Glomerular visceral epithelial cell (primary cell): ENCODE results near the gene GIGYF2.
"Not testable (repeated sequence)": the region's sequence is repeated elsewhere in the genome, so short reads cannot be mapped to it uniquely, and the experiment has no call there.

Experiments
- DNase-seq: peaks from one replicate; pipeline ENCODE4 v3.0.0-alpha.2; 2016; ENCODE audit errors: extremely low spot score

Gene GIGYF2

DNA sequence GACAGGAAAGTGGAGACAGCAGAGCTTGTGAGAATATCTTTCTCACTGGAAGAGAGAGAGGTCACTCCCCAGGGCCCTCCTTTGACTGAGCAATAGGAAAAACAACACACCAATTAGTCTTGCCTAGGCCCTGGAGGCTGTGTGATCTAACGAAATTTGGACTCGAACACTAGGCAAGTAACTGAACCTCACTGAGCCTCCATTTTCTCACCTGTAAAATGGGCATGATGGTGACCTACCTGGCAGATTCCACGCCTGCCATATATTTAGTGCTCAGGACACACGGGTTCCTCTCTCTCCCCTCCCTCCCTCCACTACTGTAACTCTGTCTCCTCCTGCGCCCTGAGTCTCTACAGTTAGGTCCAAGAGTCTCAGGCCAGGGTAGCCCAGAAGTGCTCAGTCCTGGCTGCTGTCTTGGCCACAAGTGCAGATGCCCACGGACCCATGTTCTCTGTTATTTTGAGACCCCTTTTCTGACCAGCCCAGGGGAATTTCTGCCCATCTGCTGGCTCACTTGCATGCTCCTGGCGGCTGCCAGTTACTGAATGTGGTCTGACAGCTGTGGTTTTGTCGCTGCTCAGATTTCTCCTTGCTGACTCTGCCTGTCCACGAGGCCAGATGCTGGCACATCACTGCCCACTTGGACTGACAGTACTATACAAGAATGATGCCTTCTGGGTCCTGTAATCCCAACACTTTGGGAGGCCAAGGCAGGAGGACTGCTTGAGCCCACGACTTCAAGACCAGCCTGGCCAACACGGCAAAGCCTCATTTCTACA, 9.6 kb upstream of the GIGYF2 start:
- DNase-seq, result peak; percentile 37

DNA sequence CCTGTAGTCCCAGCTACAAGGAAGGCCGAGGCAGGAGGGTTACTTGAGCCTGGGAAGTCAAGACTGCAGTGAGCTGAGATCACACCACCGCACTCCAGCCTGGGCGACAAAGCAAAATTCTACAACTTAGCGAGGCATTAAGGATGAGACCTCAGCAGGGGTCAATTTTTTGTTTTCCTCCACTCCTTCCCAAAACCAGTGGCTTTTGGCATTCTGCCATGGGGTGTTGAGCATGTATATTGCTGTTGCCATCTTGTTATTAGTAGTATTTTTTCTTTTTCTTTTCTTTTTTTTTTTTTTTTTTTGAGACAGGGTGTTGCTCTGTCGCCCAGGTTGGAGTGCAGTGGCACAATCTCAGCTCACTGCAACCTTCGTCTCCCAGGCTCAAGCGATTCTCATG, 8.9 kb upstream of the GIGYF2 start:
- no peak for DNase-seq

DNA sequence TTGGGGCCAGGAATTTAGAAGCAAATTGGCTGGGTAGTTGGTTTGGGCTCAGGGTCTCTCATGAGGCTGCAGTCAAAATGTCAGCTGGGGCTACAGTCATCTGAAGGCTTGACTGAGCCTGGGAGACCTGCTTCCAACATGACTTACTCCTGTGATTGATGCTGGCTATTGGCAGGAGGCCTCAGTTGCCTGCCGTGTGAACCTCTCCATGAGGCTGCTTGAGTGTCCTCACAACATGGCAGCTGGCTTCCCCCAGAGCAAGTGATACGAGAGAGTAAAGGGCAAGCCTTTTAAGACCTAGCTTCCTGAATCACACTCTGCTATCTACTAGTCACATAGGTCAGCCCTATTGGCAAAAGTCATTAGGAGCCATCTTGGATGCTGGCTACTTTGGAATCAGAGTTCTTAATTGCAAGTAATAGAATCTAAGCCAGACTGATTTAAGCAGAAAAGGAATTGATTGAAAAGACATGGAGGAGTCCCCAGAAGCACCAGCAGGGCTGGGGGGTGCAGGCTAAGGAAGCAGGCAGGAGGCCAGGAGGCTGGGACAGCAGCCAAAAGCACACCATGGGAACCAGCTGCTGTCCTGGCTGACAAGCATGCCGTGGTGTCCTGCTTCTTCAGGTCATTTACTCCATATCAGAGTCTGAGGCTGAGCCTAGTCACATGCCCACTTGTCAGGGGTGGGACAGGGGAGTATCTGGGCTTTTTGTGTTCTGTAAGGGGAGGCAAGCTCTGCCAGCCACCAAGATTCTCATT, 7.8 kb upstream of the GIGYF2 start:
- DNase-seq, result peak; percentile 61

DNA sequence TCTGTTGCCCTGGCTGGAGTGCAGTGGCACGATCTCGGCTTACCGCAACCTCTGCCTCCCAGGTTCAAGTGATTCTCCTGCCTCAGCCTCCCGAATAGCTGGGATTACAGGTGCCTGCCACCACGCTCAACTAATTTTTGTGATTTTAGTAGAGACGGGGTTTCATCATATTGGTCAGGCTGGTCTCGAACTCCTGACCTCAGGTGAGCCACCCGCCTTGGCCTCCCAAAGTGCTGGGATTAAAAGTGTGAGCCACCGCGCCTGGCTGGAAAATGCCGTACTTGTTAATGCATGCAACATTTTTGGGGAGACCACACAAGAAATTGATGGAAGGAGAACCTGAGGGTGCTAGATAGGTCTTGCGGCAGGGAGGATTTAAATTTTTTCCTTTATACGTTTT, 6.0 kb upstream of the GIGYF2 start:
- DNase-seq, result not testable (repeated sequence)

DNA sequence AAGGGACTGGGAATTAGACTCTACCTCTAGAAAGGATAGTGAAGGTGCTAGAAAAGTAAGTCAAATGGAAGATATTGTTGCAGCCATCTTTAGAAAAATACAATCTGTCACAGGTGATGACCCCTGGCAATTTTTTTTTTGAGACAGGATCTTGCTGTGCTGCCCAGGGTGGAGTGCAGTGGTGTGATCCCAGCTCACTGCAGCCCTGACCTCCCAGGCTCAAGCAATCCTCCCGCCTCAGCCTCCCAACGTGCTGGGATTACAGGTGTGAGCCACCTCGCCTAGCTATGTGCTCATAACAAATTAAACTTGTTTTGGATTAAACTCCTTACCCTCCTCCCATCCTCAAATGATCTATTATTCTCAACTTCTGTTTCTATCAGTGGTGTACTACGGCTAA, 3.8 kb upstream of the GIGYF2 start:
- no peak for DNase-seq

DNA sequence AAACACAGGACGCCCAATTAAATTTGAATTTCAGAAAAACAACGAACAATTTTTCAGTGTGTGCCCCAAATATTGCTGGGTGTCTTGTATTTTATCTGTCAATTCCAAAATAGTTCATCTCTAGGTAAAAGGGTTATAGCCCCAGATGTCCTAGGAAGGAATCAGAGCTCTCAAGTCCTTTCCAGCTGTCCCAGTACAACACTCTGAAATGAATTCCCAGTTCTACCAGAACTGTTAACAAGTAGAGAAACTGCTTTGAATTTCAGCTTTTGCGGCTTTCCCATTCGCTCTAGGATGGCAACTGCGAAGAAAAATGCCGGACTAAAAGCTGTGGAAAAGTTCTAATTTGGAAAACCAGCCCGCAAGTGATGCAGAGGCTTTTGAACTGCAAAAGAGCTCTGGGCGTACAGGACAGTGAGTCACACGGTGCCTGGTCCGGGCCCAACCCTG, 497 bp upstream of the GIGYF2 start:
- no peak for DNase-seq

DNA sequence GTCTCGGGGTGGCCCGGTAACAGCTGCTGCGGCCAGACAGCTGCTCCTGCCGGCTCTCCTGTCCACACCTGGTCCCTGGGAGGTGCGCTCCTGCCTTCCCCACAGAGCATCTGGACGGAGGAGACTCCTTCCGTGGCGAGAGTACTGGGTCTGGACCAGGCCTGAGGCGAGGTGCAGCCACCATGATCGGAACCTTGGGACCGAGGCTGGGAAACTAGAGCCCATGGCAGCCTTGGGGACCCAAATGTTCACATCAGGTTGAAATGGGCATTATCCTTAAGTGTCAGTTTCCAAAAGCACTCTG, 628 bp downstream of the GIGYF2 start:
- DNase-seq, result no peak

DNA sequence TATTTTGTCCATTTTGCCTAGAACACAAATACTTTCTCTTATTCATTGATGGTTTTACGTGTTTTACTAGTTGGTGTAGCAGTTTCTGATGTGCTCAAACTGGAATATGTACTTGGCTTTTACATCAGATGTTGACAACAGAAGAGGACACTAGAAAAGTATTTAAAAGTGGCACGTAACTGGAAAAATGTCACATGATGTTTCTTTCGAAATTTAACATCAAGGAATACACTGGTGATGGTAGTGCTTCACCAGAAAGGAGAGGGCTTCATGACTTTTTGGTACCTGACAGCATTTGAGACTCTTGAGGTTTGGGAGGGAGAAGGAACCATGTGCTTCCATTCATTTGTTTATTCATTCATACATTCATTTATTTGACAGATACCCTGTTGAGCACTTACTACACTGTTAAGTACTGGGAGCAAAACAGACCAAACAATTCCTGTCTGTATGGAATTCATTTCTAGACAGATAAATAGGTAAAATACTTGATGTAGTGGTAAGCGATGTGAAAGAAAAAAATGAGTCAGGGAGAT, 1.5 kb downstream of the GIGYF2 start:
- DNase-seq, result no peak

DNA sequence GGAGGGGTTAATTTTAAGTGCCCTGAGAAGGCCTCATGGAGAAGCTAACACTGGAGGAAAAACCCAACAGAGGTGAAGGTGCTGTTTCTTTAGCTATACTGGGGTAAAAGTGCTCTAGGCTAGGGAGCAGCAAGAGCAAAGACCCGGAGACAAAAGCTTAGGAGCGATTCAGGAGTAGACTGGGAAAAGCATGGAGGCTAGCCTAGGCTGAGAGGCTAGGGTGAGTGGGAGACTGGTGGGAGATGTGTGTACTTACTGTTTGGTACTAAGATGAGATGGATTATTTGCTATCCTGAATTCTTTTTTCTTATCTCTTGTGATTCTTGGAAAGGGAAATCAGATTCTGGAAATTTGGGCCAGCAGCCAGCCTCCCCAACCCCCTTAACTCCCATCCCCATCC, 2.0 kb downstream of the GIGYF2 start:
- no peak for DNase-seq

DNA sequence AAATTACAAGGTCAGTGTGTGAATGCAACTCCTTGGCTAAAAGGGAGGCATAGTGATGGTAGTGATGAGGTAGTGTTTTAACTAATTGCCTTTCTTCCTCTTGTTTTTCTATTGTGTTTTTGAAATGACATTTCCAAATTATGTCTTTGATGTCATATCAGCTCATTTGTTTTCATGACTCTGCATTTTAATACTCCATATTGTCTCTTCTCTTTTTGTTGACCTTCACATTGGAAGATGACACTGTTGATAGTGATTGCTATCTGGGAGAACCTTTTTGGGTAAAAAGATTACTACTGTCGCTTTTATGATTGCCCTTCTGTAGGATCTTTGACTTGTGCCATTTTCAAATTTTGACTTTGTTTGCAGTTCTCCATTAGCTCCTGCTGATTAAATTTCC, 3.0 kb downstream of the GIGYF2 start:
- no peak for DNase-seq

DNA sequence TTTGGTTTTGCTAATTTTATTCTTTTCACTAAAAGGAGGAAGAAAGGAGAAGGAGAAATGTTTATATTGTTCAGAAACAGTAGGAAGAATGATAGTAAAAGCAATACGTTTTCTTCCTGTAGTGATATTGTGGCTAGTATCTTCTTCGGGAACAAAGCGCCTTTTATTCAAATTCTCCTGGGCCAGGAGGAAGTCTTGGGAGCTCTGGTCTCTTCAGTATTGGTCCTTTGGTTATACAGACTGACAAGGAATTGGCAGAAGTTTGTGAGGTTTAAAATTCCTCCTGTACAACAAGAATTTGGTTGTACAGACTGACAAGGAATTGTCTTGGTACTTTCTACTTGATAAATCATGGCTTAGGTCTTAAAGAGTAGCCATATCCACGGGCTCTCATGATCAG, 9.9 kb downstream of the GIGYF2 start:
- DNase-seq, result no peak

DNA sequence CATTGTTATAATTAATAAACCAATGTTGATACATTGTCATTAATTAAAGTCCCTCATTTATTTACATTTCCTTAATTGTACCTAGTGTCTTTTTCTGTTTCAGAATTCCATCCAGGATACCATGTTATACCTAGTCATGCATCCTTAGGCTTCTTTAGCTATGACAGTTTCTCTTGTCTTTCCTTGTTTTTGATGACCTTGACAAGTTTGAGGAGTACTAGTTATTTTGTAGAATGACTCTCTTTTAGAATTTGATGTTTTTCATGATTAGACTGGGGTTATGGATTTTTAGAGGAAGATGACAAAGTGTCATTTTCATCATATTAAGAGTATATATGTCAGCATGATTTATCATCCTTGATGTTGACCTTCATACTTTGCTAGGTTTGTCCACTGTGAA, 16.4 kb downstream of the GIGYF2 start:
- no peak for DNase-seq

DNA sequence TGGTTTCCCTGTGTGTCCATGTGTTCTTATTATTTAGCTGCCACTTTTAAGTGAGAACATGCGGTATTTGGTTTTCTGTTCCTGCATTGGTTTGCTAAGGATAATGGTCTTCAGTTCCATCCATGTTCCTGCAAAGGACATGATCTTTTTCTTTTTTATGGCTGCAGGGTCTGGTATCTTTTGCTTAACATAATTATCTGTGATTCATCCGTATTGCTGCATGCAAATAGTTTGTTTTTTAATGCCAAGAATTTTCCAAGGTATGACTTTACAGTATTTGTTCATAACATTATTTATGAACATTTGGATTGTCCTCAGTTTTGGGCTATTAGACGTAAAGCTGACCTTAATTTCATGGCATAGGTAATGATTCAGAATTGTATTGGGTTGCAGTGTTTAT, 17.8 kb downstream of the GIGYF2 start:
- no peak for DNase-seq

DNA sequence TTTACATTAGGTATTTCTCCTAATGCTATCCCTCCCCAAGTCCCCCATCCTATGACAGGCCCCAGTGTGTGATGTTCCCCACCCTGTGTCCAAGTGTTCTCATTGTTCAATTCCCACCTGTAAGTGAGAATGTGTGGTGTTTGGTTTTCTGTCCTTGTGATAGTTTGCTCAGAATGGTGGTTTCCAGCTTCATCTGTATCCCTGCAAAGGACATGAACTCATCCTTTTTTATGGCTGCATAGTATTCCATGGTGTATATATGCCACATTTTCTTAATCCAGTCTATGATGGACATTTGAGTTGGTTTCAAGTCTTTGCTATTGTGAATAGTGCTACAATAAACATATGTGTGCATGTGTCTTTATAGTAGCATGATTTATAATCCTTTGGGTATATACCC, 22.9 kb downstream of the GIGYF2 start:
- not testable (repeated sequence) for DNase-seq

DNA sequence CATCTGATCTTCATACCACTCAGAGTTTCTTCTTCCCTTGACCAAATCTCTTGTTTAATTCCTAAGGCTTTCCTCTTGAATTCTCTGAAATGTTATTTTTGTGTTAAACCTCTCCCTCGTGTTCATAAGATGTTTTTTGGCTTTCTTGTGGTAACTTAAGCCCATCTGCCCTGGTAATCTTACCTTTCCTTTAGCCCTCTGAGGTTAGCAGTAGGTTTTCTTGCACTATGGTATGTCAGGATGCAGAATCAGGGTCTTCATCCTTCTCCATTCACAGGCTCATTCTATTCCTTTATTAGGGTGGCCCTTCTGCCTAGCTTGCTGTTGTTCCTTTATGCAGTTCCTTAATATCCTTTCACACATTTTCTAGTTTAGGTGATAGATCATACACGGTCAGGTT, 24.1 kb downstream of the GIGYF2 start:
- DNase-seq, result no peak

DNA sequence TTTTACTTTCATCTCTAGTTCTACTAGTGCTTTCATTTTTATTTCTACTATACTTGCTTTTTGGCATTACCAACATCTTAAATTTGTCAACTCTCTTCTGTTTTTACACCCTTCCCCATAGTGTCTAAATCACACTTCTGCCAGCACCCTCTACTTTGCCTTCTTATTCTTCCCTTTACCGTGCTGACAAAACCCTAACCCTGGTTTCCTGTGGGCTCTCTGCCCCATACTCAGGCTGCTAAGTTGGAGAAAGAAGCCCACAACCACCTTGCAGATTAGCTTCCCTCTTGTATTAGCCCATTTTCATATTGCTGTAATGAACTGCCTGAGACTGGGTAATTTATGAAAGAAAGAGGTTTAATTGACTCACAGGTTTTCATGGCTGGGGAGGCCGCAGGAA, 24.8 kb downstream of the GIGYF2 start:
- DNase-seq, result no peak

DNA sequence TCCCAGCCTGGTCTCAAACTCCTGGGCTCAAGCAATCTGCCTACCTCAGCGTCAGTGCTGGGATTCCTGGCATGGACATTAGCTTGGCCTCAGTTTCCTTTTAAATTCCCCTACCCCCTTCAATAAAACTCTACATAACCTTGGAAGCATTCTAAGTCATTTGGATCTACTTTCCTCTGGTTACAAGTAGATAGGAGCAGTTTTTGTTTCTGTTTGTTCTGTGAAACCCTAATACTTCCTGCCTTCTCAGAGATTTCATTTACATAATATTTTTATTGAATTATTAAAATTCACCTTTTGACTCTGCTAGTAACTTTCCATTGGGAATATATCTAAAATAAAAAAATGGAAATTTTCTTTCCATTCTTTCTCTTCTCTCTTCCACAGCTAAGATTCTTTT, 25.9 kb downstream of the GIGYF2 start:
- DNase-seq, result no peak

DNA sequence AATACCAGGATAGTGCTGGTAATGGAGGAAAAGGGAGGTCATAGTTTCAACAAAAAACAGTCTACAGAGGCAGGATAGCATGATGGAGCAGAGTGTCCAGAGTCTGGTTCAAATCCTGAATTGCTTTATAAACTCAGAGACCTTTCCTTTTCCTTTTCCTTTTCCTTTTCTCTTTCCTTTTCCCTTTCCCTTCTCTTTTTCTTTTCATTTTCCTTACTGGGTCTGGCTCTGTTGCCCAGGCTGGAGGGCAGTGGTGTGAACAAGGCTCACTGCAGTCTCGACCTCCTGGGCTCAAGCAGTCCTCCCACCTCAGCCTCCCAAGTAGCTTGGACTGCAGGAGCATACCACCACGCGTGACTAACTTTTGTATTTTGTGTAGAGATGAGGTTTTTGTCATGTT, 31.7 kb downstream of the GIGYF2 start:
- no peak for DNase-seq

DNA sequence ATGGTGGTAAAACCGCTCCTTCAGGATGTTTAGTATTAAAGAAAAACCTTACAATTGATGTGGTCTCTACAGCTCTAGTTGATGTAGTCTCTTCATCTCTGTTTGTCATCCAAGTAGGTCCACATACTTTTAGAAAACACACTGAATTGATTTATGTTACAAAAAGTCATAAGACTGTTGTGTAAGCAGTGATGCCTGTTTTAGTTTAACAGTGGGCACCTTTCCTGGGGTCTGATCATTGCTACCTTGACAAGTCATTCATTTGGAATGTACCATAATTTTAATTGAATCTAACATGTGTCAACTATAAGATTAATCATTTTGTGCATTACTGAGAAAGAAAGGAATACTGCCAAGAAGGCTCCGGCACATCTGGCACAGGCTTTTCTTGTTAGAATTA, 34.3 kb downstream of the GIGYF2 start:
- DNase-seq, result no peak

DNA sequence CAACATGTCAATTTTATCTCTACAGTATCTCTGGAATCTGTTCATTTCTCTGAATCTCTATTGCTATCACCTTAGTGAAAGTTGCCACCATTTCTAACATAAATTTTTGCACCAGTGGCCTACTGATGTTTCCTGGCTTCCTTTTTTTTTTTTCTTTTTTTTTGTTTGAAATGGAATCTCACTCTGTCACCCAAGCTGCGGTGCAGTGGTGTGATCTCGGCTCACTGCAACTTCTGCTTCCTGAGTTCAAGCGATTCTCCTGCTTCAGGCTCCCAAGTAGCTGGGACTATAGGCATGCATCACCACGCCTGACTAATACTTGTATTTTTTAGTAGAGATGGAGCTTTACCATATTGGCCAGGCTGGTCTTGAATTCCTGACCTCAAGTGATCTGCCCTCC, 44.2 kb downstream of the GIGYF2 start:
- no peak for DNase-seq

DNA sequence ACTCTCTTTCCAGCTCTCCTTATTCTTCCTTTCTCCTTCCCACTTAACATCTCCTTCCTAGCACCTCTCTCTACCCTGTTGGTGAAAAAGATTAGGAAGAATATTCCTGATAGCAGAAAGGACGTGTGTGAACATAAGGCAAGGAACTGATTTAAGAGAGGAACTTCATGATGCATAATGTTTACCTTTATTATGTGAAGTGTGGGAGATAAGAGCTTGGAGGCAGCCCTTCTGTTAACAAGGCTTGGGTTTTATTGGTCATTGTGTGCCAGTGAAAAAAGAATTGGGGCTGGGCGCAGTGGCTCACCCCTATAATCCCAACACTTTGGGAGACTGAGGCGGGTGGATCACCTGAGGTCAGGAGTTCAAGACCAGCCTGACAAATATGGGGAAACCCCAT, 44.8 kb downstream of the GIGYF2 start:
- DNase-seq, result no peak

DNA sequence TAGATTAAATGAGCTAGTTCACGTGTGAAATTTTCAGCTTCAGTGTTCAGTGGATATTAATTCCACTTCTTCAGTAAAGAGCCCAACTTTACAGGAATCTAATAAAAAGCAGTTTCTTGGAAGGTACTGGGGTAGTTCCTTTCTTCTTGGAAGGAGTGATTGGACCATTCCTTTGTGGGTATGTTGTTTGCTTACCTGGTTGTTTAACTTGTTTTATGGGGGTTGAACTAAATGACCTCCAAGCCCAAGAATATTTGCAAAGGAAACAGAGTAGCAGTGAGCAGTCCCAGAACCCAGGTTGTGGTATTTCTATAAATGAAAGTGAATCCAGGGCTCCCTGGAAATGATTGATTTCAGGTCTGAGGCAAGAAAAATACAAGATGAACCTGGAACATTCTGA, 47.8 kb downstream of the GIGYF2 start:
- no peak for DNase-seq

DNA sequence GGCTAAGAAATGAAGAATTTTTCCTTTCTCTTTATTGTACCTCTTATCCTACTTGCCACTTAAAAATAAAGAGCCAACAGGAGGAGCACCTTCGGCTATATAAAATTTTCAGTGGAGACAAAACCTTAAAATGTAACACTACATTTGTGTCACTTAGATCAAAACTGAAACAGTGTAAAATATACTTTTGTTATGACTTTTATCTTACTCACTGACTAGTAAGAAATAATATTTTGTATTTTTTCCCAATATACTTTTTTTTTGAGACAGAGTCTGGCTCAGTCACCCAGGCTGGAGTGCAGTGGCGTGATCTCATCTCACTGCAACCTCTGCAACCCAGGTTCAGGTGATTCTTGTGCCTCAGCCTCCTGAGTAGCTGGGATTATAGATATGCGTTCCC, 50.9 kb downstream of the GIGYF2 start:
- no peak for DNase-seq
